Loucy (cell line): Measurements from ENCODE around the gene AKAP1.

Experiments used
- H2AFZ ChIP-seq: fragments of 200-600 bp; sonication (generic); 2 replicates; pipeline ENCODE4 v1.6.0; 2016; ENCODE audit warnings: antibody characterized with exemption, mild to moderate bottlenecking, low read length, moderate library complexity
- H3F3A ChIP-seq: fragments of 200-600 bp; 2 replicates; pipeline ENCODE4 v1.6.0; 2016; ENCODE audit warnings: antibody characterized with exemption, low read depth, mild to moderate bottlenecking
- H3K27me3 ChIP-seq: fragments of 200-600 bp; sonication (generic); 2 replicates; pipeline ENCODE4 v1.6.1; 2014; ENCODE audit warnings: low read length, mild to moderate bottlenecking; ENCODE audit not compliant: insufficient read depth, poor library complexity, severe bottlenecking
- H3K36me3 ChIP-seq: fragments of 200-600 bp; sonication (generic); 2 replicates; pipeline ENCODE4 v1.6.1; 2016; ENCODE audit warnings: low read length; ENCODE audit not compliant: insufficient read depth
- H3K4me1 ChIP-seq: fragments of 200-600 bp; sonication (generic); 2 replicates; pipeline ENCODE4 v1.5.1; 2014; ENCODE audit warnings: low read length, mild to moderate bottlenecking; ENCODE audit not compliant: insufficient read depth, poor library complexity, severe bottlenecking
- H3K4me2 ChIP-seq: fragments of 200-600 bp; sonication (generic); 2 replicates; pipeline ENCODE4 v1.6.0; 2014; ENCODE audit warnings: antibody characterized with exemption, low read length, low read depth, mild to moderate bottlenecking; ENCODE audit not compliant: poor library complexity, severe bottlenecking
- H3K4me3 ChIP-seq: fragments of 200-600 bp; sonication (generic); 2 replicates; pipeline ENCODE4 v1.5.1; 2014; ENCODE audit warnings: low read length, mild to moderate bottlenecking, mixed read lengths; ENCODE audit not compliant: poor library complexity, severe bottlenecking
- H3K79me2 ChIP-seq: fragments of 200-600 bp; sonication (generic); 2 replicates; pipeline ENCODE4 v1.6.1; 2014; ENCODE audit warnings: low read length; ENCODE audit not compliant: insufficient read depth
- H3K9ac ChIP-seq: fragments of 200-600 bp; sonication (generic); 2 replicates; pipeline ENCODE4 v1.6.0; 2014; ENCODE audit warnings: mild to moderate bottlenecking, low read depth, low read length, moderate library complexity; ENCODE audit not compliant: poor library complexity, severe bottlenecking
- H3K9me2 ChIP-seq: fragments of 200-600 bp; sonication (generic); replicated peaks from 2 replicates; pipeline ENCODE4 v1.6.1; 2016; ENCODE audit warnings: low read depth, low read length, mixed read lengths
- H3K9me3 ChIP-seq: fragments of 200-600 bp; sonication (generic); 2 replicates; pipeline ENCODE4 v1.6.1; 2014; ENCODE audit warnings: mild to moderate bottlenecking, antibody characterized with exemption, low read length, low read depth; ENCODE audit not compliant: insufficient read depth
- H4K20me1 ChIP-seq: fragments of 200-600 bp; sonication (generic); 2 replicates; pipeline ENCODE4 v1.6.0; 2014; ENCODE audit warnings: antibody characterized with exemption, low read length, mild to moderate bottlenecking; ENCODE audit not compliant: insufficient read depth, poor library complexity, severe bottlenecking
- CTCF ChIP-seq: fragments of 200-600 bp; sonication (generic); conservative IDR thresholded peaks from 2 replicates; pipeline ENCODE4 v1.5.1; 2014; ENCODE audit warnings: mild to moderate bottlenecking, antibody characterized with exemption, low read length
- EZH2phosphoT487 ChIP-seq: fragments of 200-600 bp; IDR thresholded peaks from 2 replicates; pipeline ENCODE4 v1.6.1; 2018; ENCODE audit warnings: antibody characterized with exemption, mild to moderate bottlenecking, moderate library complexity, borderline replicate concordance

The AKAP1 gene

GRCh38 chr17:57086069-57086930 is 1.3 kb downstream of the AKAP1 start:
- Histone ChIP-seq H3K9ac (peak overlapping the region; percentile 83), H3F3A (no peaks in the 10 kb centered on the region), H3K4me1 (peaks cover 60% of the 10 kb centered on the region), H3K9me3 (no peaks in the 10 kb centered on the region), H3K9me2 (no peaks in the 10 kb centered on the region), H3K27me3 (no peaks in the 10 kb centered on the region), H2AFZ (peak overlapping the region; percentile 90), H3K4me2 (peak overlapping the region; percentile 88), H3K36me3 (no peaks in the 10 kb centered on the region), H3K79me2 (peaks cover 63% of the 10 kb centered on the region), H3K4me3 (peak overlapping the region; percentile 93), H4K20me1 (peaks cover 47% of the 10 kb centered on the region)
- TF ChIP-seq CTCF (no peak), EZH2phosphoT487 (no peak)

DNA sequence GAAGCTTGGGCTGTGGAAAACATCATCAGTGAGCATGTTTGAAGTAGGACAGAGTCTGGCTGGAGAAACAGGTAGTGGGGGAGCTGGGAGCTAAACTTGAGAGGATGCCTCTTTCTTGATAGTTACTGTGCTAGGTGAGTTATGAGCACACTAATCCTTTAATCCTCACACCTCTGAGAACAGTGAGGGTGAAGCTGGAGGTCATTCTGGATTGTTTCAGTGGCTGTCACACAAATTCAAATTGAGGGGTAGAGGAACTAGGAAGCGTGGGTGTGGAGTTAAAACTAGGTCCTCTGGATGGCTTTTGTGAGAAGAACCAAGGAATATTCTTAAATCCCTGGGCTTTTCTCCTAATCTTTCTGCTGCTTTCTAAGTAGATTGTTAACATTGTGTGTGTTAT is 3.3 kb downstream of the AKAP1 start:
- H4K20me1 ChIP-seq = peaks cover 56% of the 10 kb centered on the region
- H3K4me1 ChIP-seq = peaks cover 60% of the 10 kb centered on the region
- no peaks in the 10 kb centered on the region for H3K9me2 ChIP-seq
- H3K27me3 ChIP-seq = no peaks in the 10 kb centered on the region
- H3K9ac ChIP-seq = peak overlapping the region; percentile 83
- no peaks in the 10 kb centered on the region for H3F3A ChIP-seq
- no peaks in the 10 kb centered on the region for H3K36me3 ChIP-seq
- H3K9me3 ChIP-seq = no peaks in the 10 kb centered on the region
- H3K79me2 ChIP-seq = peaks cover 80% of the 10 kb centered on the region
- H3K4me3 ChIP-seq = peak overlapping the region; percentile 93
- H2AFZ ChIP-seq = no peak overlapping the region
- H3K4me2 ChIP-seq = peak overlapping the region; percentile 88
- TF ChIP-seq EZH2phosphoT487 = no peak
- TF ChIP-seq CTCF = no peak

DNA sequence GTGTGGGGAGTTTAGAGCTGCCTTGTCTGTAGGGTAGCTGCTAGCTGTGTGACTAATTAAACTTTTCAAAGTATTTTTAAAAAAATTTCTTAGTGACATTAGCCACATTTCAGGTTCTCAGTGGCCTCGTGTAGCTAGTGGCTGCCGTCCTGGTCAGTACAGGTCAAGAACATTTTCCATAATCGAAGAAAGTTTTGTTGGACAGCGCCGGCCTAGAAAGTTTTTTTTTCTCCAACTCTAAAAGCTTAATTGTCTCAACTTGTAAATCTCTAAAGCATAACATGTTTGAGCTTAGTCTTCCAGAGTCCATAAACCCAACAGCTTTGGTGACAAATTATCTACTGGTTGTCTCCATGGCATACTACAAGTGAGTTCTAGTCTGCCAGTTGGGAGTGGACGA is 4.3 kb downstream of the AKAP1 start:
- Histone ChIP-seq H3K9ac (no peak overlapping the region), H4K20me1 (peaks cover 56% of the 10 kb centered on the region), H3K4me3 (no peak overlapping the region), H3K4me1 (peaks cover 51% of the 10 kb centered on the region), H3K27me3 (no peaks in the 10 kb centered on the region), H3F3A (no peaks in the 10 kb centered on the region), H2AFZ (no peak overlapping the region), H3K36me3 (no peaks in the 10 kb centered on the region), H3K79me2 (peaks cover 88% of the 10 kb centered on the region), H3K9me3 (no peaks in the 10 kb centered on the region), H3K4me2 (peak overlapping the region; percentile 88), H3K9me2 (no peaks in the 10 kb centered on the region)
- TF ChIP-seq EZH2phosphoT487 = no peak
- TF ChIP-seq CTCF = no peak
